GM12864 (cell line): ENCODE data around the gene TECPR1.

ENCODE experiments used
- DNase-seq: peaks from one replicate; pipeline ENCODE4 v3.0.0-alpha.2; 2011; ENCODE audit warnings: low read depth
- H3K4me3 ChIP-seq: 2 replicates; pipeline ENCODE4 v1.5.1; 2011; ENCODE audit warnings: mild to moderate bottlenecking, low read depth, low read length, control low read depth
- CTCF ChIP-seq: IDR thresholded peaks from 2 replicates; pipeline ENCODE4 v1.5.1; 2011; ENCODE audit warnings: low read depth, mild to moderate bottlenecking, moderate library complexity, low read length, control low read depth, inconsistent platforms; ENCODE audit errors: missing control alignments

Gene TECPR1

DNA sequence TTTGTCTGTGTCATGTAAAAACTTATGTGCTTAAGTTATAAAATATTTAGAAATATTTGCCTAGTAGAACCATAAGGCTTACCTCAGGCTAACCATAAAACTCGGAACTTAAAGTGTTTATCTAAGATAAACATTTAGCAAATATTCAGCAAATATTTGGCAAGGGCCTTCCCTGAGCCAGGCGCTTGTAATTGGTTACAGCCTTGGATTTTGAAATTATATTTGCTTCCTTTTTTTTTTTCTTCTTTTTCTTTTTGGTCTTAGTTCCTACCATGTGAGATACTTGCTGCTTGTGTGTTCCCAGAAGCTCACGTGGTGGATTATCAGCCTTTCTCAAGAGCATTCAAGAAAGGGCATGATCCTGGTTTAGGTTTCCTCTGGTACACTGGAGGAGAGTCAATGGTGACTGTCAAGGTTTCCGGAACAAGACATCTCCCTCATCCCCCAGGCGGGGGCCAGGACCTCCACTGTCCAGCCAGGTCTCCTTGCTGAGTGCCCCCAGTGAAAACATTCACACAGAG is 24.3 kb upstream of the TECPR1 start:
- no peak for DNase-seq

GRCh38 chr7:98267303-98267702 is 15.3 kb upstream of the TECPR1 start:
- no peak for TF ChIP-seq CTCF
- no peak for DNase-seq
- H3K4me3 ChIP-seq: no peak overlapping the region

More for the DNA sequence above, 24.3 kb upstream of the TECPR1 start:
- H3K4me3 ChIP-seq: no peak overlapping the region
- TF ChIP-seq CTCF: no peak

- DNase-seq: no peak
- no peak overlapping the region for H3K4me3 ChIP-seq
- peak; percentile 34 for TF ChIP-seq CTCF
Measured at GRCh38 chr7:98266840-98267239, 14.8 kb upstream of the TECPR1 start.

- no peak for DNase-seq
- no peak overlapping the region for H3K4me3 ChIP-seq
- TF ChIP-seq CTCF: no peak
Measured at GRCh38 chr7:98265841-98266271, 13.8 kb upstream of the TECPR1 start.

GRCh38 chr7:98257701-98258100 is 5.7 kb upstream of the TECPR1 start:
- no peak for DNase-seq

DNA sequence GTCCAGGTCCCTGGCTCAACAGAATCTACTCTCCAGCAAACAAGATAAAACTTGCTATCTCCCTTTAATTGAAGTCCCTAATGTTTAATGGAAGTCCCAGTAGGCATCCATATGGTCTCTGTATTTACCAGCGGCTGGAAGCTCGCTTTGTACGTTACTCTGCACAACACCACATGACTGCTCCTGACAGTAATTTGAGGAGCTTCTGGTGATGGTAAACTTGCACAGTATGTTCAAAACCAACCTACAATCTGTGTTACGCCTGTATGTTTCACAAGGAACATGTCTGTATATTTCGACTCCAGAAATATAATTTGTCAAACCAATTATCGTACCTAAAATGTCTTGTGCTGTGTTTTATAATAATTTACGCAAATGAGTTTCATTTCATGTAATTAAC is 4.4 kb upstream of the TECPR1 start:
- TF ChIP-seq CTCF: no peak
- no peak for DNase-seq
- H3K4me3 ChIP-seq: no peak overlapping the region

More at GRCh38 chr7:98257701-98258100, 5.7 kb upstream of the TECPR1 start:
- TF ChIP-seq CTCF: no peak
- no peak overlapping the region for H3K4me3 ChIP-seq

GRCh38 chr7:98254951-98255610 is 3.0 kb upstream of the TECPR1 start:
- no peak overlapping the region for H3K4me3 ChIP-seq
- no peak for DNase-seq
- no peak for TF ChIP-seq CTCF
